22Rv1 (cell line): Measurements from ENCODE around the gene TRAPPC14.
A peak's percentile ranks its signal among the peaks of the same experiment; 100 is the strongest.

Experiments used
- H3K27ac ChIP-seq: fragments of 450-650 bp; 2 replicates; pipeline ENCODE4 v1.5.1; 2017
- CTCF ChIP-seq: fragments of 450-650 bp; IDR thresholded peaks from 2 replicates; pipeline ENCODE4 v1.5.1; 2017; ENCODE audit warnings: mild to moderate bottlenecking
- ZFX ChIP-seq: fragments of 450-650 bp; IDR thresholded peaks from 2 replicates; pipeline ENCODE4 v1.6.1; 2017; ENCODE audit warnings: antibody characterized with exemption, borderline replicate concordance

Gene TRAPPC14

GRCh38 chr7:100124301-100125230 is 34.0 kb downstream of the TRAPPC14 start:
- H3K27ac ChIP-seq: peak overlapping the region; percentile 100

GRCh38 chr7:100122568-100122967 is 36.0 kb downstream of the TRAPPC14 start:
- peak overlapping the region; percentile 45; the same call in 1 of the 2 replicates for H3K27ac ChIP-seq
- TF ChIP-seq ZFX (no peak), CTCF (no peak)

More at GRCh38 chr7:100124301-100125230, 34.0 kb downstream of the TRAPPC14 start:
- no peak for TF ChIP-seq CTCF
- no peak for TF ChIP-seq ZFX

GRCh38 chr7:100122067-100122466 is 36.5 kb downstream of the TRAPPC14 start:
- TF ChIP-seq CTCF: no peak
- TF ChIP-seq ZFX: no peak
- H3K27ac ChIP-seq: peak overlapping the region; percentile 45; the same call in 1 of the 2 replicates

GRCh38 chr7:100120733-100121036 is 37.8 kb downstream of the TRAPPC14 start:
- H3K27ac ChIP-seq: peak overlapping the region; percentile 88
- TF ChIP-seq ZFX: no peak
- no peak for TF ChIP-seq CTCF

GRCh38 chr7:100119970-100120732 is 38.4 kb downstream of the TRAPPC14 start:
- TF ChIP-seq CTCF (no peak), ZFX (no peak)
- peak overlapping the region; percentile 88 for H3K27ac ChIP-seq

- peak within 1 kb of the TSS; percentile 88 for H3K27ac ChIP-seq
Observed at GRCh38 chr7:100119072-100119969, 39.2 kb downstream of the TRAPPC14 start, which contains the start of the genes CNPY4 and TAF6. Gene CNPY4 (plus strand): TSS chr7:100119634. CDS start chr7:100119745, 111 bp downstream. Gene TAF6 (minus strand): TSS chr7:100119358. CDS start chr7:100114209, 5,149 bp downstream.

More at GRCh38 chr7:100119072-100119969, 39.2 kb downstream of the TRAPPC14 start, which contains the start of the genes CNPY4 and TAF6:
- TF ChIP-seq CTCF (0 out of 2 replicates have a peak, but pooled peaks have one; percentile 11), ZFX (no peak)
